Ammon's horn (tissue), 1 donor: ENCODE data around the gene RPAIN.
"Not testable (repeated sequence)": the region's sequence is repeated elsewhere in the genome, so short reads cannot be mapped to it uniquely, and the experiment has no call there.

ENCODE experiments used
- DNase-seq: peaks from one replicate; pipeline ENCODE4 v3.0.0-alpha.2; 2016; ENCODE audit warnings: low spot score

RPAIN gene

GRCh38 chr17:5430413-5430999 lies 10.5 kb downstream of the RPAIN start:
- no peak for DNase-seq

- not testable (repeated sequence) for DNase-seq
Observed at GRCh38 chr17:5431234-5431633, 11.3 kb downstream of the RPAIN start.

- no peak for DNase-seq
Observed at GRCh38 chr17:5431949-5432556, 12.1 kb downstream of the RPAIN start.

GRCh38 chr17:5434984-5435383 lies 15.0 kb downstream of the RPAIN start:
- peak; percentile 47 for DNase-seq

GRCh38 chr17:5435781-5436315 lies 15.9 kb downstream of the RPAIN start:
- DNase-seq = peak; percentile 81

GRCh38 chr17:5437721-5438317 lies 17.8 kb downstream of the RPAIN start:
- DNase-seq = no peak

GRCh38 chr17:5438716-5439445 lies 18.9 kb downstream of the RPAIN start, which contains the start of gene C1QBP:
C1QBP (minus strand) TSS chr17:5439155; CDS start chr17:5439073, 82 bp downstream.
- peak; percentile 90 for DNase-seq

GRCh38 chr17:5439446-5439764 lies 19.4 kb downstream of the RPAIN start:
- DNase-seq = no peak

GRCh38 chr17:5443728-5444127 lies 23.7 kb downstream of the RPAIN start:
- DNase-seq = no peak

GRCh38 chr17:5444209-5444608 lies 24.2 kb downstream of the RPAIN start:
- no peak for DNase-seq

- DNase-seq = peak; percentile 95
Observed at GRCh38 chr17:5446786-5447185, 26.8 kb downstream of the RPAIN start.

- no peak for DNase-seq
Observed at GRCh38 chr17:5464717-5465507, 44.9 kb downstream of the RPAIN start.

- no peak for DNase-seq
Observed at GRCh38 chr17:5466295-5466694, 46.3 kb downstream of the RPAIN start.

- DNase-seq = no peak
Observed at GRCh38 chr17:5467416-5467815, 47.4 kb downstream of the RPAIN start.

GRCh38 chr17:5468075-5468473 lies 48.1 kb downstream of the RPAIN start:
- DNase-seq = no peak

GRCh38 chr17:5472511-5472910 lies 52.5 kb downstream of the RPAIN start:
- no peak for DNase-seq

GRCh38 chr17:5473906-5474305 lies 53.9 kb downstream of the RPAIN start:
- no peak for DNase-seq

GRCh38 chr17:5478992-5479391 lies 59.0 kb downstream of the RPAIN start:
- DNase-seq = no peak

- DNase-seq = no peak
Observed at GRCh38 chr17:5480962-5481361, 61.0 kb downstream of the RPAIN start.

GRCh38 chr17:5481451-5481850 lies 61.5 kb downstream of the RPAIN start:
- DNase-seq = no peak
